ENCODE measurements around the gene MEX3D.

DNA sequence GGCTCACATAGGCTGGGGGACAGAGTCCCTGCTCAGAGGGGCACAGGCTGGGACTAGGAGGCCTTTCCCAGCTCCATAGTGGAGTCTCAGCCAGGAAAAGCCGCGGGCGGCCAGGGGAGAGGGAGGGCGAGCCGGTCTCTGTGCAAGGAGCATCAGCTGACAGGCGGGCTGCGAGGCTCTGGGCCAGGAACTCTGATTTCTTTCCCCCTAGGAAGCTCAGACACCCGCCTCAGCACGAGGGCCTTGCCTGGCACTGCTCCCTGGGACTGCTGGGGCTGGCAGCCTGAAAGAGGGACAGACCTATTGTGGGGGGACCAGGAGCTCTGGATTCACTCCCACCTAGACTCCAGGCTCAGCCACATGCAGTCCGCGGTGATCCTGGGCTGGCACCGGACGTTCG is 46.5 kb downstream of the MEX3D start:
- TF ChIP-seq EZH2 (IDR thresholded peaks at IDR 0.05; ENCODE audit: low read length, missing control alignments): no peak
- no peak for TF ChIP-seq CTCF (conservative IDR thresholded peaks at IDR 0.05 in 1 of 2, IDR thresholded peaks at IDR 0.05 in 1 of 2; ENCODE audit: low read depth in 1 of 2, low read length in 2 of 2)

All from fibroblast of lung (primary cell).